IPS-18c (cell line): Measurements from ENCODE around the gene COPS9.
A peak's percentile ranks its signal among the peaks of the same experiment; 100 is the strongest.

Experiments
- H3K4me3 ChIP-seq: 2 replicates; pipeline ENCODE4 v1.7.0; 2013; ENCODE audit warnings: low read depth, mild to moderate bottlenecking, low read length, moderate library complexity; ENCODE audit not compliant: insufficient read depth
- H3K9me3 ChIP-seq: one replicate; pipeline ENCODE4 v1.6.1; 2013; ENCODE audit warnings: mild to moderate bottlenecking, low read length, moderate library complexity; ENCODE audit not compliant: control insufficient read depth, insufficient read depth

Gene COPS9

DNA sequence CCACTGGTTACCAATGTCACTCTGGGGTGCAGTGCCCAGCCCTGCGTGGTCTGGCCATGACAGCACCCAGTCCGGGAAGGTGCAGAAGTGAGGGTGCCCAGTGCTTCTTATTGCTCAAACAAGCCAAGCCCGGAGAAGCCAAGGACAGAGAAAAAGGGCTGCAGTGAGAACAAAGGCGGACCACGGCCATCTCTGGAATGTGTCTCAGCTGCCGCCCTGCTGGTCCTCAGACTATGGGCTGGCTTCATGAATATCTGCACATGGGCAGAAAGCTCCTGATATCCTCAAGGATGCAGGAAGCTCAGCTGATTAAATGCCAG is 28.7 kb downstream of the COPS9 start:
- Histone ChIP-seq H3K4me3 (no peak overlapping the region), H3K9me3 (no peaks in the 10 kb centered on the region)

DNA sequence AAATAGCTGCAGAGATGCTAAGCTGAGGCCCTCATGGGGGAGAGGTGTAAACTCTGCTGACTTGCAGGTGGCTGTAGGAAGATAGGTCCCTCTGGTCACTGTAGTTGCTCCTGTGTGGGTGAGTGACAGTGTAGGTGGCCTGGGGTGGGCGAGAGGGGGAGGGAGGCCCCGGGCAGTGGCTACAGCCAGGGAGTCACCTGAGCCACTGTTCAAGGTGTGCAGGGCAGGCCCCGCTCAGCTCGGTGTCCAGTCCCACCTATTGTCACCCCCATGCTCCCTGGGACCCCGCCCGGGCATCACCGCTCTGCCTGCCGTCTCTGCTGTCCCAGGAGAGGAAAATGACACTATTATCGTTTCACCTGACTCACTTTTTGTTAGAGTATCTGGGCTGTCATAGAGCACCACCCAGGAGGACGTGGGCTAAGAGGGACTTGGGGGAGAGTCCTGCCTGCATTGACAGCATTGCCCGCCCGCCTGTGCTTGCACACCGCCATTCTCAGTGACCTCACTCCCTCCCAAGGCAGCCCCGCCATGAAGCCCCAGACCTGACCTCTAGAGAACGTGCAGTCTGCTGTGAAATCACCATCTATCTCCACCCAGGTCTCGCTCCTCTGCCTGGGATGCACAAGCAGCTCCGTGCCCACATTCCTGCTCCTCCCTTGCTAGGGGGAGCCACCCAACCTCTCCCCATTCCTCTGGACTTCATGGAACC is 29.2 kb downstream of the COPS9 start:
- H3K9me3 ChIP-seq, result no peaks in the 10 kb centered on the region
- H3K4me3 ChIP-seq, result no peak overlapping the region

DNA sequence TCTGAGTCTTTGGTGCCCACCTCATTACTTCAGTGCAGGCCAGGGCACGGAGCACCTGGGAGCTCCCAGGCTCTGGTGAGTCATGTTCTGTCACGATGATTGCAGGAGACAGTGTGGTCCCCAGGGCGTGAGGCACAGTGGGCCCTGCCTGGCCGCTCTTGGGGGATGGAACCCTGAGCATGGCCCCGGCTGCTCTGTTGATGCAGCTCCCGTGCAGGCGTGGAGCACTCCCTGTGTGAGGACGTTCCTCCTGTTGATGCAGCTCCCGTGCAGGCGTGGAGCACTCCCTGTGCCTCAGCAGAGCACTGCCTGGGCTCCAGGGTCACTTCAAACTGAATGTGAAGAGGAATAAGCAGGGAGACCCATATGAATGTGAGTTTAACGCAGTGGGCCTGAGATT is 30.1 kb downstream of the COPS9 start:
- Histone ChIP-seq H3K9me3 (no peaks in the 10 kb centered on the region), H3K4me3 (no peak overlapping the region)

DNA sequence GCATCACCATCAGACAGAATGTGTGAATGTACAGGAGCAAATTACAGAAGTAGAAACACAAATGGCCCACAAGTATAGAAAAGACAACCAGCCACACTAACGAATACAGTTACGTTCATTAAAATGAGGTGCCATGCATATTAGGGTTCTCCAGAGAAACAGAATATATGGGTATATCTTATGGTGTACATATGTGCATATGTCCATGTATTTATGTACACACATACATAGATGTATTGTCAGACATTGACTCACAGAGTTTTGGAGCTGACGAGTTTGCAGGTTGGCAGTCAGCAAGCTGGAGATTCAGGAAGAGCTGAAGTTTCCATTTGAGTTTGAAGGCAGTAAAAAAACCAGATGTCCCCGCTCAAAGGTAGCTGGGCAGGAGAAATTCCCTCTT is 33.0 kb downstream of the COPS9 start:
- Histone ChIP-seq H3K4me3 (no peak overlapping the region), H3K9me3 (no peaks in the 10 kb centered on the region)

DNA sequence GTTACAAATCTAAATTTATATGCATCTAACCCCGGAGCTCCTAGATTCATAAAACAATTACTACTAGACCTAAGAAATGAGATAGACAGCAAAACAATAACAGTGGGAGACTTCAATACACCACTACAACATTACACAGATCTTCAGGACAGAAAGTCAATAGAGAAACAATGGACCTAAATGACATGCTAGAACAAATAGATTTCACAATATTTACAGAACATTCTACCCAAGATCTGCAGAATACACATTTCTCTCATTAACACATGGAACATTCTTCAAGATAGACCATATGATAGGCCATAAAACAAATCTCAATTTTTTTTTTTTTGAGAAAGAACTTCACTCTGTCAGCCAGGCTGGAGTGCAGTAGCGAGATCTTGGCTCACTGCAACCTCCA is 37.8 kb downstream of the COPS9 start:
- Histone ChIP-seq H3K9me3 (no peaks in the 10 kb centered on the region), H3K4me3 (no peak overlapping the region)

DNA sequence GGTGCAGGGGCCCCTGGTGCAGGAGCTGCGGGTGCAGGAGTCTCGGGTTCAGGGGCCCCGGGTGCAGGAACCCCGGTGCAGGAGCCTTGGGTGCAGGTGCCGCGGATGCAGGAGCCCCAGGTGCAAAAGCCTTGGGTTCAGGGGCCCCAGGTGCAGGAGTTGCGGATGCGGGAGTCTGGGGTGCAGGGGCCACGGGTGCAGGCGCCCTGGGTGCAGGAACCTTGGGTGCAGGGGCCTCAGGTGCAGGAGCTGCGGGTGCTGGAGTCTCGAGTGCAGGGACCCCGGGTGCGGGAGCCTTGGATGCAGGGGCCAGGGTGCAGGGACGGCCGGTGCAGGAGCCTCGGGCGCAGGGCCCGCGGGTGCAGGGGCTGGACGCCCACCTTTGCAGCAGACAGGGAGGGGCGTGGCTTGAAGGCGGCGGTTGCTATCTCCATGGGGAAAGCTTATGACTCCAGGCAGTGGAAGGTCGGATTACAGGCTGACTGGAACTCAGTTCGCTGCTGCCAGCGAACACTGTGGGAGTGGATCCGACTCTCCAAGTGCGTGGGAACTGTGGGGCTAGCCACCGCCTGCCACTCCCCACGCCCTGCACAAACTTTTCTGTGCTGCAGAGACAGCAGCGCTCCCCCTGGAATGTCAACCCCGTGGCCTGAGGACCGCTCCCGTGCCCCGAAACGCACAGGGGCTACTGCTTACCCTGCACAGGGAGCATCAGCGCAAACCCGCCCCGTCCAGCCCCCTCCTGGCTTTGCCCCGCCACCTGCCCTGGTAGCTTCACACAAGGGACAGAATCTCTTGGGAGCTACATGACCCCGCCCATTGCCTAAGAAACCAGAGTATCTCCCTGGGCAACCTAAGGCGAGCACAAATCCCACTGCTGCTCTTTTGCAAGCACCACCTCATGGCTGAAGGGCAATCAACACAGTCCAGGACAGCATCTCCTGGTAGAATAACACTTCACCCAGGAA is 40.3 kb downstream of the COPS9 start:
- Histone ChIP-seq H3K4me3 (peak overlapping the region; percentile 61), H3K9me3 (no peaks in the 10 kb centered on the region)

DNA sequence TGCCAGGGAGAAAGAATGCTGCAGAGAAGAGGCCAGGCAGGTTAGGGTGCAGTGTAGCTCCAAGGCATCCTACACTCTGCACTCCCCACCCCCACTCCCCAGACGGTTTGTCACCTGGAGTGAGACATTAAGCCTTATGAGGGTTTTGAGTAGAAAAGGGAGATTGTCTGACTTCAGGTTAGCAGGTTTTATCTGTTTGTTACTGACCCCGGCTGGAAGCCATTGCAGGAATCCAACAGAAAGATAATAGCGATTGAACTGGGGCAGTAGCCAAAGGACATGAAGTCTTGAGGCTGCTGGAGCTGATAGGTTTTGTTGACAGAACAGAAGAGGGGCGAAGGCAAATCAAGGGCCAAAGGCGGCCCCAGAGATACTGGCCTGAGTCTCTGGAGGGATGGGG is 46.8 kb downstream of the COPS9 start:
- no peak overlapping the region; the same call in 1 of the 2 replicates for H3K4me3 ChIP-seq
- no peaks in the 10 kb centered on the region for H3K9me3 ChIP-seq

DNA sequence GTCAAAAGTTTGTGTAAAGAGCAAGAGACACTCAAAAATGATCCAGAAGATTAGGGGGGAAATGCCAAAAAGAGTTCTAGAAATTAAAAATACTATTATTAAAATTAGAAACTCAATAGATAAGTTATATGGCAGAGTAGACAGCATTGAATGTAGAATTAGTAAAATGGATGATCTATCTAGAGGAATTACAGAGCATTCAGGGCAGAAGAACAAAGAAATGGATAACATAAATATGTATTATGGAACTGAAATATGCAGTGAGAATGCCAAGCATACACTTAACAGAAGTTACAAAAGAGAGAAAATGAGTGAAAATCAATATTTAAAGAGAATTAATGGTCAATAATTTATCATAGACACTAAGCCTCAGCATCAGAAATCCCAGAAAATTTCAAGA is 49.5 kb downstream of the COPS9 start:
- Histone ChIP-seq H3K9me3 (no peaks in the 10 kb centered on the region), H3K4me3 (no peak overlapping the region)
